Measurements from ENCODE around the gene CDC45.
"Not testable (repeated sequence)": the region's sequence is repeated elsewhere in the genome, so short reads cannot be mapped to it uniquely, and the experiment has no call there.

CDC45 gene

DNA sequence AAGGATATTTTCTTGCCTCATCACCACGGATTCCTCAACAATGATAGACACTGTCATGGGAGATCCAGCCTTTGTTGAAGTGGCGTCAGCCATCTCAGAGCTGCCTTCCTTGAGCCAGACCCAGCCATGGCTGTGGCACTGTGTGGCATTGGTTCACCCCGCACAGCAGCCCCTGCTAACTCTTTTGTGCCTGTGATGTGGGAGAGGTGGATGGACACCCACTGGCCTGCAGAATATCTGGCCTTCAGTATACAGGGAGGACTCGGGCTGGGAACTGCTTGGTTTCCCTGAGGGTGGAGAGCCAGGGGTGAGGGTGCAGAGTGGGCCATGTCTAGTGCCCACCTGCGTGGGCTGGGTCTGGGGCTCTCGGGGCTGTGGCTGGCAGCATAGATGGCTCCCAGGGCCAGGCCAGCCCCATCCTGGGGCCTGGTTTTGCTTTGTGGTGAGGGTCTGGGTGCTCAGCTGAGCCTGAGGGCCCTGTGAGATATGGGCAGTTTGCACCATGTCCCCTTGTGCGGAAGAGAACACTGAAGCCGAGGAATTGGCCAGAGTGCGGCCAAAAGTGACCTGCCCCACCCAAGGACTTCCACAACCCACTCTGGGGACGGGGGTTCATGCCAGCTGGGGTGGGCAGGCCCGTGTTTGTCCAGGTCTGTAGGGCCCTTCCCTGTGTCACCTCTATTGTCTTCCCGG, 38.3 kb downstream of the CDC45 start:
- DNase-seq, result no peak

DNA sequence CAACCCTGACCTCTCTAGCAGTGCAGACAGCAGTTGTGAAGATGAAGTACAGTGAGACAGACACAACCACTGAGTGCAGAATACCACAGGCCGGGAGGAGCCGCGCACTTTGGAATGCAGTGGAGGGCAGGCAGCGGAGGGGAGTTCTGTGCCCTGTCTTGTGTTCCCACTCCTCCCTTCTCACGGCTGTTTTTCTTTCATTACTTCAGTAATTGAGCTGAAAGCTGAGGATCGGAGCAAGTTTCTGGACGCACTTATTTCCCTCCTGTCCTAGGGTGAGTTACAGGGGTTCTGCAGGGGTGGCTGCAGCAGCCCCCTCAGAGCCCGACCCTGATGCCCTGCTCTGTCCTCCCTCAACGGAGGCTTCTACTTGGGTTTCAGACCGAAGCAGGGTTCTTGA, 38.9 kb downstream of the CDC45 start:
- no peak for DNase-seq

DNA sequence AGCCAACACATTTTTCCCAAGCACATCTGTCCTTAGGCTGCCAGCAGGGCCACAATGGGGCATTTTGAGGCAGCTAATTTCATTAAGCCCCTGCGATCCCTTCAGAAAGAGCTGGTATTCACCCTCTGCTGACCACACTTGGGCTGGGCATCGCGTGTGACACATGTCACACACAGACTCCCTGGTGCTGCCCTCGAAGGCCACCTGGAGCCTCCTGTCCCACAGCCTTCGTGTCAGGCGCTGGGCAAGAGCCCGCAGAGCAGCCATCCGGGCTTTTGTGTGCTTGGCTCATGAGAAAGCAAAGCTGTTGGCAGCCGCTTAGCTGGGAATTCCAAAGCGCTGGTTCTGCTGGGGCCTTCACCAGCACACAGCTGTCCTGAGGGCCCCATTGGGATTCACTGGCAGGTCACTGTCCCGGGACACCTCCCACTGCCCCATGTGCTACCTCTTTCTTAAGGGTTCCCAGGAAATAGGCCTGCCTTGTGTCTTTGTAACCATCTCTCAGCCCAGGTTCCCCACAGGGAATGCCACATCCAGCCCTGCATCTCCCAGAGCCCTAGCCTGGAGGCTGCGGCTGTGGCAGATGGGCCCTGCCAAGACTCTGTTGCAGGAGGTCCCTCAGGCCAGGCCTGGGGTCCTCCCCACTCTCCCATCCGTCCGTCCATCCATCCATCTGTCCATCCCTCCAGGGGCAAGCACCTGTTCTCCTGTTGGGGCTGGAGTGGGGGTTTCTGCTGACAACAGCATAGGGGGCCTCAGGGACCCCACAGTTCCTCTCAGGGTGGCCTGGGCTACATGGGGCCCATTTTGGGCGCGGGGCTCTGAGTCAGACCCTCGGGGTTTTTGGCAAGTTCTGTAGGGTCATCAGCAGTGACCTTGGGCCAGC, 39.6 kb downstream of the CDC45 start:
- DNase-seq, result no peak

DNA sequence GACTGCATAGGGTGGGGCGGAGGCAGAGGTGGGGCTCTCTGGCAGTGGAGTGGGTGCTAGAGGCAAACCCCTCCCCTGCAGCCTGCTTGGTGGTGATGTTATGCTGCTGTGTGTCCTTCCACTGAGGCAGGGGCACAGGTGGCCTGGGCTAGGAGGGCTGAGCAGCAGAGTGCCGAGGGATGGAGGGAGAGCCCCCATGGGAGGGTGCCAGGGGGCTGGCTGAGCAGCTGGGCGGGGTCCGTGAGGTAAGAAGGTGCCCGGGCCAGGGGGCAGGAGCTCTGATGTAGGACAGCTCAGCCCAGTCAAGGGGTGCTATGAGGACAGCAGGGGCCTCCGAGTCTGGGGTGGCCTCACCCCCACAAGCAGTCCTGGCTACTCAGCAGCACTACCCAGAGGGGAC, 40.3 kb downstream of the CDC45 start:
- no peak for DNase-seq

DNA sequence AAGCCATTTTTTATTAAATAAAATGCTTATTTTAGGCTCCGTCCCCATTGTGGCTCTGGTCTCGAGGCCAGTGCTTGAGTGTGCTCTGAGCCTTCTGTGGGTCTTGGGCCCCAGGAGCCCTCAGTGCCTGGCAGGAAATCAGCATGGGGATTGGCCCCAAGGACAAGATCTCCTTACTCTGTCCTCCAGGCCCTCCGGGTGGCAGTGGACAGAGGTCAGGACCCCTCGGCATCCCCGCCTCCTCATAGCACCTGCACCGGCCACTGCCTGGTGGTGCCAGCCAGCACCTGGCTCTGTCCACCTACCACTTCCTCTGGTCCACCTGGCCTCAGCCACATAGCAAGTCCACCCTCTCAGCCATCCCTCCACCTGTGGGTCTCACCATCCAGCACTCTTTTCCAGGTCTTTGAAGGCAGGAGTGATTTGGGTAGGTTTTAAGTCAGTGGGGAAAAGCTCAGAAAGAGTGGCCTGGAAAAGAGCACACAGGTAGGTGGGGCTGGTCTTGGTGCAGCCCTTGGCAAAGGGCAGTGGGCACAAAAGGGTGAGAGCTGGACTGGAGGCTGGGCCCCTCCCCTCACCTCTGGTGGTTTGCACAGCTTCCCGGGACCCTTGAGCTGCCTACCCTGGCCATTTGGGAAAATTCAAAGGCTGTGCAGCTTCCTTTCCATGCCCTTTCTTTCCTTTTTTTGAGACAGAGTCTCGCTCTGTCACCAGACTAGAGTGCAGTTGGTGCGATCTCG, 41.0 kb downstream of the CDC45 start:
- no peak for DNase-seq

DNA sequence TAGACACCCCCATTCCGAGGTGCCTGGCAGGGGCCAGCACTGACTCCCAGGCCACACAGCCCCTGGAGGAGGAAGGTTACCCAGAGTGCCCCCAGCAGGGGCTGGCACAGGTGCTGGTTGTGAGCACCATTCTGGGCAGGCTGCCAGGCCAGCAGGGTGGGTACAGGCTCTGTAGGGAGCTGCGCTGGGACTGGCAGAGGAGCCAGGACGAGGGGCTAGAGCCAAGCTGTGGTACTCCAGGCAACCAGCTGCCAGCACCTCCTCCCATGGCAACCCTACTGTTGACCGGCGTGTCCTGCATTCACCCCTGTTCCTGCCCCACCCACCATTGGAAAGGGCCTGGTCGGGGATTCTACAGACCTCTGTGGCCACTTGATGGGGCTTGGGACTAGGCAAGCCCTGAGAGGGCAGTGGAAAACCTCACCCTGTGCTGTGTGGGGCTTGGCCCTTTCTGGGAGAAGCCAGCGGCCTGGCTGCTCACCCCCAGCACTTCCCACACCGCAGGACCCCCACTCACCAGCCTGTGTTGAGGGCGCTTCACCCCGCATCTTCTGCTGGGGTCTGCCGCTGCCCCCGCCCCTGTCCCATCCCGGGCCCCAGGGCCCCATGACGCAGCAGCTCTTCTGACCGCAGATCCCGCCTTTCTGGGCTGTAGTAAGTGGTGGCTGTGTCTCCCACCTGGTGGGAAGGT, 42.6 kb downstream of the CDC45 start:
- peak; percentile 93 for DNase-seq

DNA sequence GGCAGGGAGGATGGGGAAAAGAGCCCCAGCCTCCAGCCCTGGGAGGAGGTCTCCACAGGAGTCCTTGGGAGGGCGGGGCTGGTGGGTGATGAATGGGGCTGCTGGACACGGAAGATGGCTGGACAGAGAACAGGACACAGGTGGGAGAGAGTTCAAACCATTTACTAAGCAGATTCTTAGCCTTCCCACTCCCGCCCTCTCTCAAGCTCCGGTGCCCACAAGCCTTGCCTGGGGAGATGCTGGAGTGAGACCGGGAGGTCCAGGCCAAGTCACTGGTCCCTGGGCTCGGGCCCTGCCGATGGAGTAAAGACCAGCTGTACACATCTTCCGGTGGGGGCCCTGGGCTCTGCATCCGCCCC, 43.1 kb downstream of the CDC45 start:
- no peak for DNase-seq

DNA sequence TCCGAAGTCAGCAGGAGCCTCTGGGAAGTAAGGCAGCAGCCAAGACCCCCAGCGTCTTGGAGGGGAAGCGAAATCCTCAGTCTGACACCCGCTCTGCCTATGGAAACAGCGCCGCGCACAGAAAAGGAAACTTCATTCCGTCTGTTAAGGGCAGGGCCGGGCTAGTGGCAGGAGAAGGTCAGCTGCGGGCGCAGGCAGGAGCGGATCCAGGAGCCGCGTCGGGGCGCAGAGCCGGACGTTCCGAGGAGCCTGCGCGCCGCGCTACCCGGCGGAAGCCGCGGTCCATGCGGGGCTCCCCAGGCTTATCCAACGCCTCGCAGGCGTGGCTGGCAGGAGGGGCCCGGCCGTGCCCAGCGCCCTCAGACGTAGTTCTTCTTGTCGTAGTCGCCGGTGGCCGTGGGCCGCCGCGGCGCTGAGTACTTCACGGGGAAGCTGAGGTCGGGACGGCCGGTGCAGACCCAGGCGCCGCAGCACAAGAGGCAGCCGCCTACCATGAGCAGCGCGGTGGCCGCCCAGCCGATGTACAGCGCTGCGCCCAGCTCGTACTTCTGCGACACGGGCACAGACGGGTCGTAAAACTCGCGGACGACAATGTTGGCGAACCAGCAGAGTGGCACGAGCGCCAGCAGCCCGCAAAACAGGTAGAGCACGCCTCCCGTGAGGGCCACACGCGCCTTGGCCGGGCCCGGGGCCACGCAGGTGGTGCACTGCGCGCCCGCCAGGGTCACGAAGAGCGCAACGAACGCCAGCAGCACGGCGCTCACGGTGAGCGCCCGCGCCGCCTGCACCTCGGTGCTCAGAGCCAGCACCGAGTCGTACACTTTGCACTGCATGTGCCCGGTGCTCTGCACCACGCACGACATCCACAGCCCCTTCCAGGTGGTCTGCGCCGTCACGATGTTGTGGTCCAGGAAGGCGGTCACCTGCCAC, 43.8 kb downstream of the CDC45 start:
- DNase-seq, result peak; percentile 13

DNA sequence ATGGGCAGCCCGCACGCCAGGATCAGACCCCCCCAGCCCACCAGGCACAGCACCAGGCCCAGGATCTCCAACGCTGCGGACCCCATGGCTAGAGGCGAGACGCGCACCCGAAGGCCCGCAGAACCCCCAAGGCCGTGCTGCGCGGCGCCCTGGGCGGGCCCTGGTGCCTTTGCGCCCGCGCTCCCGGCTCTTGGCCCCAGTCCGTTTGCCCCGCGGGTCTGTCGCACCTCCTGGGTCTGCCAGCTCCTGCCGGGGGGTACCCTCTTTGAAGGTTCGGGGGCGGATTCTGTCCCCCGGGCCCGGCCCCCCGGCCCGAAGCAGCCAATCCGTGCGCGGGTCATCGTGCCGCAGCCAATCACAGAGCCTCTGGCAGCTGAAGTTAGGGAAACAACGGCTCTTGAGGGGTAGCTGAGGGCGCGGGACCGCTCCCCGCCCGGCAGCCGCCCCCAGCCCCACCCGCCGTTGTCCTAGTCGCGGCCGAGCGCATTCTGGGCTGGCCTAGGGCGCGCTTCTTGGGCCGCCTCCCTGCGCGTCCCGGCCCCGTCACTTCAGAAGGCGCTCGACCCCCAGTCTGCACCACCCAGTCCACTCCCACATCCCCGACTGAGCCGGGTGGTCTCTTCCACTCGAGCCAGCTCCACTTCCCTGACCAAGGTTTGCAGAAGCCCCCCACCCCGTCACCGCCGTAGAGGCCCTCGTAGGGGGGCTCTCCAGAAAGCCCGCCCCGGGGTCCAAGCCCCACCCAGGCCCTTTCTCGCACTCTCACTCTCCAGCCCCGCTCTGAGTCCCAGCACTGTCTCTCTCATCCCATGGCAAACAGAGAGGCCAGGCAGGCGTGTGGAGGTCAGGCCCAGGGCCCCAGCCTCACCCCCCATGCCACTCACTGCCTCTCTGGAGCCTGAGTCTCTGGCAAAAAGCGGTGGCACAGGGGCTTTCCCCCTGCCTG, 44.7 kb downstream of the CDC45 start, which contains the start of gene CLDN5:
CLDN5 (minus strand) TSS at position 241 of the 946 bp plus-strand sequence; CDS start at position 86, 155 bp downstream.
- peak; percentile 26 for DNase-seq

DNA sequence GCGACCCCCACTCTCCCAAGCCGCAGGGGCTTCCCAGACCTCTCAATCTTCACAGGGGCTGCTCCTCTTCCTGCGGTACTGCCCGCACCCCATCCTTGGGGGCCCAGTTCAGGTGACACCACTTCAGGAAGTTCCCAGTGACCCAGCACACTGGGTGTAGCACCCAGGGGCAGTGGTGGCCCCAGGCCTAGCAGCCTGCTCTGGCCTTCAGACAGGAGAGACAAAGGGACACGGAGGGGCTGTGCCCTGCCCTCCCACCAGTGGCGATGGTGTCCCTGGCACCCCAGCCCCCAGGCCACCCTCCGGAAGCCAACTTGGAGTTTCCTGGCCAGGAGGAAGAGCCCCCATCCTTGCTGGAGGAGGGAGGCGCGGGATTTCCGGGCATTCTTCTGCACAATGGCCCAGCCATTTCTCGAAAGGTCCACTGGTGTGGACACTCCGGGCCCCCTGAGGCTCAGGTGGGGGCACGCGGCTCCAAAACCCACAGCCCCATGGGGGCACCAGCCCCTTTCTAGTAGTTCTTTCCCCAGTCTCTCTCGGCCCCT, 45.5 kb downstream of the CDC45 start:
- DNase-seq, result no peak

DNA sequence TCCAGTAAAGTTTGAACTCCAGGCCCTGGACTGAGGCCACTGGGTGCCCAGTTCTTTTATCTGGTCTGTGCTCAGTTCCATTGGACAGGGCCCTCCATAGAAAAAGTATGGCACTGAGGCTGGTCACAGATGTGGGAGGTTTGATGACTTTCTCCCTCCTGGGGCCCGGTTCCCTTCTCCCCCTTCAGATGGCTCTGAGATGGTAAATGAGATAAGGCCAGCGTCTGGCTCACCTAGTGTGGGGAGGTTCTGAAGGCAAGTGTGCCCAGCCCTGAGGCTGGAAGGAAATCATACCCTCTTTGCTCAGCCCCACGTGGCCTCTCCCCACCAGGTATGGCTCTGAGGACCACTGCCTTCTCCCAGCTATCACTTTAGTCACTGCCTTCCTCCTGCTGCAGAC, 45.9 kb downstream of the CDC45 start:
- no peak for DNase-seq

DNA sequence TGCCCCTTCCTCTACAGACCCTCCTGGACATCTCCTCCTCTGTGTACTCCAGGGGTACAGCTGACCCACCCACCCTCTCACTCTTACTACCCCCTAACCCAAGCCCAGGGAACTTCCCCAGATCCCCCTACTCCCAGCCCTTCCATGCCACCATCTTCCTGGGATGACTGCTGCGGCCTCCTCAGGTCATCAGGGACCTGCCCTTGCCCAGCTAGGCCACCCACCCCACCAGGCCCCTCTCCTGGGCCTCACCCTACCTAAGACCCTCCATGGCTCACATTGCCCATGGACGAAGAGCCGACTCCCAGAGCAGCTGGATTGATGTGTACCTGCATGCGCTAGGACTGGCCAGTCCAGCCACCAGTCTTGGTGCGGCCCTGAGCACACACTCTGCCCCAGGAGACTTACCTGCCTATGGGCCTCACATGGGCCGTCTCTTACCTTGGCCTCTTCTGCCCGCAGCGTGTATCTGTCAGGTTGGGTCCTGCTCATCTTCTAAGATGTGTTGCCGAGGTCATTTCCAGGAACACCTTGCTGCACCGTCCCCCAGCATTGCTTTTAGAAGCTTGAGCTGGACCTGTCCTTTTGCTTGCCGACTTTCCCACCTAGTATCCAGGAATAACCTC, 46.5 kb downstream of the CDC45 start:
- DNase-seq, result no peak

DNA sequence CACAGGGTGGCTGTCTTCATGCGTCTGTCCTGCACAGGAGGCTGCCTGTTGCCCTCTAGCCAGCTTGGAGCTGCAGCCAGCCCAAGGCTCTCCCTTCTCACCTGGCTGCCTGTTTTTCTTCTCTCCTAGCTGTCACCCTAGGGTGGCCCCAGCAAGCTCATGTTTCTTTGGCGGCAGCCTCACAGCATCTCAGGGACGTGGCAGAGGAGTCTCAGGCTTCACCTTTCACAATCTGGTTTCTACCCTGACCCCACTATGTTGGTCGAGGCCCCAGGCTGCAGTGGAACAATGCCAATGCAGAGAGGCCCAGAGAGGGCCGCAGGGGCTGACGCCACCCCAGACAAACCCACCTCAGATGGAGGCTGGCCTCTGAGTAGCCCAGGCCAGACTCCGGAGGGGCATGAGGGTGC, 47.0 kb downstream of the CDC45 start:
- DNase-seq, result no peak

DNA sequence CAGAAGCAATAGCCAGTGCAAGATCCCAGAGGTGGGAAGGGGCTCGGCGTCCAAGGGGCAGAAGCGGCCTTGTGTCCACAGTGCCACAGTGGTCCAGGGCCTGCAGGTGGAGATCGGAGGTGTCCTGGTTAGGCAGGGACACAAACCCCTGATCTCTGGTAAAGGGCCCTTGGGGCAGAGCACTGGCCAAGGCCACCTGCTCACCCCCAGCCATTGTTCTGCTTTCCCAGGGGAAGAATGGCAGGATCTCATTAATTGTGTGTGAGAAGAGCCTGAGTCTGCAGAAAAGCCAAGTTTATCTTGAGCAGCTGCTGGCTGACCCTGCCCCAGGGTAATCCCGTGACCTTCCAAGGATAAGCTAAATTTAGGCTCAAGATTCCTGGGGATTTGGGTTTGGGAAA, 47.6 kb downstream of the CDC45 start:
- DNase-seq, result no peak

DNA sequence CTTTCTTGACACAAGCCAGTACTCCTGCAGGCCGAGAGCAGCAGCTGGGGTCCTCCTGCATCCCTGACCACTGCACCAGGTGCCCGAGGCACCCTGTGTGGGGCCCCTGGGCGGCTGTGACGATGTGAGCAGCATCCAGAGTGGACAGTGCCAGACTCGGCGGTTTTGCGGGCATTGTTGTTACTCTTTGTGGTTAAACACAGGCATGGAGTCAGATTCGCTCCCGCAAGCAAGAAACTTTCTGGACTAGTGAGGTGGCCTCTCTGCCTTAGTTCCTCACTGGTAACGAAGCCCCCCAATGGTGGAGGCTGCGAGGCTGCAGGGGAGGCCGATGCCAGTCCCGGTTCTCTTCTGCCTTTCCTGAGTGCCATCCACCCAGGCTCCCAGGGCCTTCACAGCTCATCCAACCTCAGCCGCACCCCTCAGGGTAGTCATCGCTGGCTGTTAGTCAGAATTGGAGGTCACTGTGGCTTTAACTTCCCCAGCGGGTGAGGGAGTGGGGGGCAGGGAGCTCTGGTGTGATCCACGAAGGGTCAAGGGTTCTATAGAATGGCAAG, 48.2 kb downstream of the CDC45 start:
- DNase-seq, result no peak

DNA sequence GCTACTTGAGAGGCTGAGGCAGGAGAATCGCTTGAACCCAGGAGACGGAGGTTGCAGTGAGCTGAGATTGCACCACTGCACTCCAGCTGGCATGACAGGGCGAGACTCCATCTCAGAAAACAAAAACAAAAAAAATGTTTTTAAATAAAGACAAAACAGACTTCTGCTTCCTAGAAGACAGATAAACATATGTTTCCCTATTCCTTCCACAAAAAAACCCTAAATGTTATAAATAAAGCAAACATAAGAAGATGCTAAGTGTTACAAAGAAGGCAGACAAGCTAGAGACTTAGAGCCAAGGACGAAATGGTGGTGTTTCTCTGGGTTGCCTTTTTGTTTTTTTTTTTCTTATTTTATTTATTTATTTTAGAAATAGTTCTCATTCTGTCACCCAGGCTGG, 50.1 kb downstream of the CDC45 start:
- no peak for DNase-seq

DNA sequence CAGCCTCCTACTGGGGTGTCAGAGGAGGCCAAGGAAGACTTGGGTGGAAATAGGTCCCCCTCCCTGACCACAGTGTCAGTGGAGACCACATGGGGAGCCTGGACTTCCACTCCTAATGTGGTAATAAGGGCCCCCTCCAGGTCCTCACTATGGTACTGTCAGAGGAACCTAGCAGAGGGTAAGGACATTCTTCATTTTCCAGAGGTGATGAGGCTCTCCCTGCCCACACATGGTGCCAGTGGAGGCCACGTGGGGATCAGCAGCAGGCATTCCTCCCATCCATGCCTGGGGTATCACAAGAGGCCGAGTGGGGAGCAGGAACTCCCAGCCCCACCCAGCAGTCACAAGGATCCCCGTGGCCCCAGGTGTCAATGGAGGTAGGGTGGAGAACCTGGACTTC, 51.0 kb downstream of the CDC45 start:
- no peak for DNase-seq

DNA sequence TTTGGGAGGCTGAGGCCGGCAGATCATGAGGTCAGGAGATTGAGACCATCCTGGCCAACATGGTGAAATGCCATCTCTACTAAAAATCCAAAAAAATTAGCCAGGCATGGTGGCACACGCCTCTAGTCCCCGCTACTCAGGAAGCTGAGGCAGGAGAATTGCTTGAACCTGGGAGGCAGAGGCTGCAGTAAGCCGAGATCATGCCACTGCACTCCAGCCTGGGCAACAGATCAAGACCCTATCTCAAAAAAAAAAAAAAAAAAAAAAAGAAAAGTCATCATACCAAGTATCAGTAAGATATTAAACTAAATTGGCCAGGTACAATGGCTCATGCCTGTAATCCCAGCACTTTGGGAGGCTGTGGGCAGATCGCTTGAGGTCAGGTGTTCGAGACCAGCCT, 51.6 kb downstream of the CDC45 start:
- not testable (repeated sequence) for DNase-seq

DNA sequence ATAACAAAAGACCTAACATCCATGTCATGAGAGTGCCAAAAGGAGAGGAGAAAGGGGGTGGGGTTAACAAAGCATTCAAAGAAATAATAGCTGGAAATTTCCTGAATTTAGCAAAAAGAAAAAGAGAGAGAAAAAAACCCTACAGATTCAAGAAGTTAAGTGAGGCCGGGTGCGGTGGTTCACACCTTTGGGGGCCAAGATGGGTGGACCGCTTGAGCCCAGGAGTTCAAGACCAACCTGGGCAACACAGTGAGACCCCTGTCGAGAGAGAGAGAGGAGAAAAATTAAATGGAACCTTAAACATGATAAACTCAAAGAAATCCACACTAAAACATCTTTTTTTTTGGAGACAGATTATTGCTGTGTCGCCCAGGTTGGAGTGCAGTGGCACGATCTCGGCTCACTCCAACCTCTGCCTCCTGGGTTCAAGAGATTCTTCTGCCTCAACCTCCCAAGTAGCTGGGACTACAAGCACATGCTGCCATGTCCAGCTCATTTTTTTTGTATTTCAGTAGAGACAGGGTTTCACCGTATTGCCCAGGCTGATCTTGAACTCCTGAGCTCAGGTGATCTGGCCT, 53.4 kb downstream of the CDC45 start:
- no peak for DNase-seq

Data from NCI-H1105 (cell line).